HS-5 (cell line): Measurements from ENCODE around the gene CTDSPL2.
A peak's percentile ranks its signal among the peaks of the same experiment; 100 is the strongest.
"Not testable (repeated sequence)": the region's sequence is repeated elsewhere in the genome, so short reads cannot be mapped to it uniquely, and the experiment has no call there.

ENCODE experiments used
- DNase-seq: peaks from one replicate; pipeline ENCODE4 v3.0.0-alpha.2; 2012; ENCODE audit warnings: low read depth

Gene CTDSPL2

GRCh38 chr15:44541282-44541958 lies 114.0 kb downstream of the CTDSPL2 start:
- DNase-seq, result peak; percentile 74

- DNase-seq, result no peak
These were observed 115.2 kb downstream of the CTDSPL2 start for GRCh38 chr15:44542596-44542995.

DNA sequence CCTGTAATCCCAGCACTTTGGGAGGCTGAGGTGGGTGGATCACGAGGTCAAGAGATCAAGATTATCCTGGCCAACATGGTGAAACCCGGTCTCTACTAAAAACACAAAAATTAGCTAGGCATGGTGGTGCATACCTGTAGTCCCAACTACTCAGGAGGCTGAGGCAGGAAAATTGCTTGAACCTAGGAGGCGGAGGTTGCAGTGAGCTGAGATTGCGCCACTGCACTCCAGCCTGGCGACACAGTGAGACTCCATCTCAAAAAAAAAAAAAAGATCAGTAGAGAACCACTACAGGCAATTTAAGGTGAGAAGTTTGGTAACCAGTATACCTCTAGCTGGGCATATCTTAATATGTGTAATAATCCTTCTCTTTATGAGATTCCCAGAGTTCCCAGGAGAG lies 117.3 kb downstream of the CTDSPL2 start:
- not testable (repeated sequence) for DNase-seq

DNA sequence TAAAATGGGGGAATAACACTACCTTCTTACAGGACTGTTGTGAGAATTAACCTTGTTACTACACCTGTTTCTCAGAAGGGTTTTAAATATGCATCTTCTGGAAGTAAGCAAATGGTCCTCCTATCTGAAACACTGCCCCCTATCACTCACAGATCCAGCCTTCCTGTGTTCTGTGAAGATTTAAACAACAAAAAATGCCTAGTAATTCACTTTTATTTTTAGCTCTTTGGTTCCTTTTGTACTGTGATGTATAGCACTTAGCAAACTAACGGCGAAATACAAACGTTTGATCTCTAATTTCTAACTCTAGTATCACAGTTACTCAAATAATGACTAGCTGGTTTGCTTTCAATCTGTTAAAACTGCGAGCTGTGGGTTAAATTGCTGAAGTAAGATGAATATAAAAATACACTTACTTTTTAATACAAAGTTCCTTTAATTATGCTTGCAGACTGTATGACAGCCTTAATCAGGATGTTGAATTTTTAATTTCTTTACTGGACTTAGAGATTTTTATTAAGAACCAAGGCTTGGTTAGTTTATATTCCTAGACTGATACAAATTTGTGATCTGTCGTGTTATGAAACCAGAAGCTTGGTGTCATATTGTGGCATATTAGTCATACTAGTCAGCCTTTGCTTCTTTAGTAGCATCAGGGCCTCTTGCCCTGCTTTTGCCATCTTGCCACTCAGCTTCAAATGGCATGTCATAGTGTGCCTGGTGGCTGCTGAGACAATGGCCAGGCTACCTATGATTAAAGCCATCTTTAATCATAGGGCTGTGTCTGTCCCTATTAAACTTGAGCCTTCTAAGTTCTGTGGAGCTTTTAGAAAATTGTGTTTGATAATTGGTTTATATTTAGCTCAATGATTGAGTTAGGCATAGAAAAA lies 118.7 kb downstream of the CTDSPL2 start:
- DNase-seq, result no peak

GRCh38 chr15:44549152-44549551 lies 121.7 kb downstream of the CTDSPL2 start:
- not testable (repeated sequence) for DNase-seq

- DNase-seq, result no peak
These were observed 122.8 kb downstream of the CTDSPL2 start for GRCh38 chr15:44550256-44550655.

GRCh38 chr15:44550734-44551133 lies 123.3 kb downstream of the CTDSPL2 start:
- no peak for DNase-seq

- no peak for DNase-seq
These were observed 127.7 kb downstream of the CTDSPL2 start for GRCh38 chr15:44554934-44555723.

GRCh38 chr15:44560926-44561325 lies 133.5 kb downstream of the CTDSPL2 start:
- DNase-seq, result not testable (repeated sequence)

DNA sequence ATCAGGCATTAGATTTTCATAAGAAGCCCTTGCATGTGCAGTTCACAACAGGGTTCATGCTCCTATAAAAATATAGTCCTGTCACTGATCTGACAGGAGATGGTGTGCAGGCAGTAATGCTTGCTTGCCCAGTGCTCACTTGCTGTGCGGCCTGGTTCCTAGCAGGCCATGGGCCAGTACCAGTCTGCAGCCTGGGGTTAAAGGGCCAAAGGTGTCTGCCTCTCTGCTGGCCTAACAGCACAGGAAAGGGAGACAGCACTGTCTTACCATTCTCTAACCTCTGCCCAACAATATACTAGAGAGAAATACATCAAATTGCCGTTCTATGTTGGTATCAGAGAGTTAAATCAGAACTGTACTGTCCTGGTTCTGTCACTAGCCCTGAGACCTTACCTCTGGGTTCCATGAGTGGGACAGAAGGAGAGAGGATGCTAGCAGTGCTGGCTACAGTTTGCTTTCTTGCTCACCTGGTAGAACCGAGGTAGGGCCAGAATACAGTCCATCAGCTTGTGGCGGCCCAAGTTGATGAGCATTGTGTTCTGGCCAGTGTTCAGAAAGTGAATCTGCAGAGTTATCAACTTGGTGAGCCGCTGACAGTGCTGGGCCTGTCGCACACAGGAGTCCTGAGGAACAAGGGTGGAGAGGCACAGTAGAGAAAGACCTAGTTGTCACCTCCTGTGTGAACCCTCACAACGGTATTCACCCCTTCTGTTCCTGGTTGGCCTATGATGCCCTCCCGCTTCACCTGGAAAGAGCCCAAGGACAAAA lies 138.1 kb downstream of the CTDSPL2 start:
- DNase-seq, result no peak

- no peak for DNase-seq
These were observed 138.7 kb downstream of the CTDSPL2 start for GRCh38 chr15:44566155-44566540.

DNA sequence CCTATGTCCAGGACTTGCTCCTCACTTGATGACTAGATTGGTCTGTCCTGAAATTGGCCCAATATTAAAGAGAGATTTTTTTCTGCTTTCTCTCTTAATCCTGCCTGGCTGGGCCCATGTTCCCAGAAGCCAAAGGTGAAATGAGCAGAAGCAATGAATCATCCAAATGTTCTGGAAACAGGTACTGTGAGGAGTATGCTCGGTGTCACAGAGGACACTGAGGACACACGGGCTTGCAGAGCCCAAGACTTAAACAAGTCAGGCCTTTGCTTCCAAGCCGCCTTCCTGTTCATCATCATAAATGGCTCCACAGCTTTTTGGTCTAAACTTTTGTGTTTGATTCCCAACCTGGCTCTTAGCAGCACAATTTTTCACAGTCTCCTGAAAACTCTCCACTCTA lies 140.9 kb downstream of the CTDSPL2 start:
- no peak for DNase-seq

DNA sequence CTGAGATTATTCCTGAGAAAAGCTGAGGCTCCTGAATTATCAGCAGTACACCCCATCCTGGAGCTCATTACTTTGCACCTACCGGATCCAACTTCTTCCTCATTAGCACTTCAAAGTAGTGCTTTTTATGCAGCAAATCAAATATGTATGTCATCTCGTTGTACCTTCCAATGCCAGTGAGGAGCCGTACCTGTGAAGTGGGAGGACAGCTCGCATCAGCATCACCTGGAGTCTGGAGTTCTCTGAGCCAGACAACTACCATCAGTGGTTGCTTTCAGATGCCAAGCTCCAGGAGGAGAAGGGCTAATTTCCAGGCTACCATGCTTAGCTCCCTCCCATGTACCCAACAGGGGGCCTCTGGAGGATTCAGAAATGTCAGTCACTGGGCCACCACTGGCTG lies 141.9 kb downstream of the CTDSPL2 start:
- DNase-seq, result no peak

GRCh38 chr15:44570361-44570760 lies 142.9 kb downstream of the CTDSPL2 start:
- no peak for DNase-seq

DNA sequence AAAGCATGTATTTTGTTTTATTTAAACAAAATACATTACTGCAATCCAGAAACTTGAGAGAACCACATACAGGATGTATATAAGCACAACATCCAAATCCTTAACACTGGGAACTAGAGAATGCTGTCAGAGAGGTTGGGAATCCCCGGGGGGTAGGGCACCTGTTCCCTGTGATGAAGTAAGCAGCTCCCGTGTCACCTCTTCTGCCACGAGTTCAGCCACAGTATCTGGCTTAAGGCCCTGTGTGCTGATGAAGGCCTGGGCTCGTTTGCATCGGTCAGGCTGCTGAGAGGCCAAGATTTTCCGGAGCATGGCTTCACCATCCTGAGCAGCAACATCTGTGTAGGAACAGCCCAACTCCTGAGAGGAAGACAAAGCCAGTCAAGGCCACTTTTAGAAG lies 146.0 kb downstream of the CTDSPL2 start:
- DNase-seq, result no peak

DNA sequence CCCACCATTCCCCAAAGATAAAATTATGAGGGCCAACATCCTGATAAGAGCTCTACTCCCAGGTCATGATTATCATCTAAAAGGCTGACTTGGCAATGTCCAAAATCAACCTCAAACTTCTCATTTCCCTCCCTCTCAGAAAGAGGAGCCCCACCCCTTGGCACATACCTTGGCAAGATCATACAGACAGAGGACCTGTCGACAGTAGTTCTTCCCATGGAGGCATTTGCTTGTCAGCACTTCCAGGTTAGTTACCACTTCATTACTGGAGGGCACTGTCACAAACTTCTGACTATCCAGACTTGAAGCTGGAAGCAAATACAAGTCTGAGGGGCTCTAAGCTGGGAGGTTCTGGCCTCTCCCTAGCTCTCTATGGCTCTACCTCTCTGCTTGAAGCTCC lies 147.3 kb downstream of the CTDSPL2 start:
- no peak for DNase-seq
